Heart right ventricle (tissue), 16 donors: ENCODE data around the gene TOMM70. TPM values are rescaled to one million over a fixed set of nuclear protein-coding genes. Genes with fewer than 3 reads are reported as not detected.

ENCODE experiments used
- ATAC-seq, 8 donors: fragments of 200-7000 bp; cut with Tn5 transposase; one replicate each; pipeline ENCODE4 v1.9.1; 2020; ENCODE audit warnings: mild to moderate bottlenecking in 8 of 8, moderate library complexity in 8 of 8, moderate number of reproducible peaks in 1 of 8
- DNase-seq, 2 donors: peaks; one replicate each; pipeline ENCODE4 v3.0.0-alpha.2; 2020
- H3K27ac ChIP-seq, 10 donors: fragments of 200-600 bp; sonication (generic) in 2 of 10; one replicate each; pipeline versions ENCODE4 v1.5.0 to v1.8.0; 2020 to 2022; ENCODE audit warnings: mild to moderate bottlenecking in 3 of 10
- H3K27me3 ChIP-seq, 7 donors: fragments of 200-600 bp; one replicate each; pipeline ENCODE4 v1.8.0; 2021 to 2022; ENCODE audit warnings: mild to moderate bottlenecking in 2 of 7
- H3K36me3 ChIP-seq, 9 donors: fragments of 200-600 bp; sonication (generic) in 1 of 9; one replicate each; pipeline versions ENCODE4 v1.5.0 to v1.8.0; 2020 to 2022; ENCODE audit warnings: mild to moderate bottlenecking in 2 of 9
- H3K4me1 ChIP-seq, 9 donors: fragments of 200-600 bp; sonication (generic) in 1 of 9; one replicate each; pipeline versions ENCODE4 v1.5.0 to v1.8.0; 2020 to 2022; ENCODE audit warnings: mild to moderate bottlenecking in 4 of 9
- H3K4me3 ChIP-seq, 10 donors: fragments of 200-600 bp; sonication (generic) in 2 of 10; one replicate each; pipeline versions ENCODE4 v1.5.0 to v1.8.0; 2020 to 2022; ENCODE audit warnings: mild to moderate bottlenecking in 7 of 10, moderate library complexity in 2 of 10
- H3K9me3 ChIP-seq, 11 donors: fragments of 200-600 bp in 10 of 11; sonication (generic) in 2 of 11; one replicate each; pipeline versions ENCODE4 v1.5.0 to v1.8.0; 2013 to 2022; ENCODE audit warnings: mild to moderate bottlenecking in 2 of 11, control low read depth in 1 of 11, moderate library complexity in 1 of 11
- CTCF ChIP-seq, 9 donors: fragments of 200-600 bp; sonication (generic) in 2 of 9; IDR thresholded peaks; one replicate each; pipeline versions ENCODE4 v1.5.0 to v1.8.0; 2021 to 2022; ENCODE audit warnings: antibody characterized with exemption in 9 of 9, mild to moderate bottlenecking in 5 of 9, moderate library complexity in 1 of 9
- WGBS, 2 donors: extraction: QIAGEN DNeasy Blood & Tissue Kit; methylation state at CpG; one replicate each; pipeline ENCODE4 v1.1.7; 2013; ENCODE audit warnings: inconsistent platforms in 1 of 2; 5-methylcytosine and 5-hydroxymethylcytosine counted together
- intact Hi-C, 10 donors: fragments of 100-400 bp; cut with DNase I; formaldehyde crosslinking; loops; one replicate each; pipeline versions ENCODE4 v1.11.1 to v1.14.2; 2022
- polyA plus RNA-seq, 2 donors: library from polyadenylated mRNA; stranded (reverse); fragments of 200-250 nt; gene quantifications; one replicate each; pipeline ENCODE4 v1.2.3, GENCODE V29; 2013
- total RNA-seq, 10 donors: library from RNA; stranded (reverse); fragmentation: NEBNext Ultra II Directional in 3 of 10; extraction: Animal tissue kit (Norgen Biotek cat#: 25700) in 3 of 10; gene quantifications; one replicate each; pipeline versions ENCODE4 v1.2.1 to v1.2.4, GENCODE V29; 2021 to 2023
- donor health status: Arrhythmogenic right ventricular cardiomyopathy.
- donor health status: ischemic (EF 13 %, LVEDD 7.1; RV severe dilation, severe dysfunction).
- donor health status: healthy with polysubstance abuse.
- donor health status: DM: no; HTN: yes; CAD: no.
- donor health status: DM: no; HTN: no; CAD: no.
- donor health status: ischemic (EF 25% LVEDD 6.9; RV normal size, moderate dysfunction).
- donor health status: ischemic (EF 25% LVEDD 5.7; RV mildly dilated, moderate dysfunction).
- donor health status: healthy.
- donor health status: DM: yes; HTN: yes; CAD: no.
- donor health status: Ischemic cardiomyopathy.
- donor health status: ischemic (EF 35%, LVEDD 5.7; RV mildly dilated, moderate dysfunction).
- donor health status: nonischemic (EF 11% LVEDD 7.7; RV severe dilation, severe dysfunction).
- donor health status: DM: yes; HTN: yes; CAD: no.
- donor health status: PGD.
- donor health status: ischemic (EF 29% LVEDD 5.4; RV normal size, mild dysfunction).
- donor health status: nonischemic (EF 23%, LVEDD 6.1; RV moderate dilation, normal function).

TOMM70 gene
- total and polyA plus RNA-seq, 12 donors: 23.0 to 67.5 (median 57.9) TPM

- Histone ChIP-seq H3K36me3 (peaks cover 0 to 95% (median 16%) of the 10 kb centered on the region in 9 donors), H3K9me3 (no peaks in the 10 kb centered on the region), H3K4me1 (peaks cover 0 to 5% (median 0%) of the 10 kb centered on the region in 9 donors), H3K27ac (no peak overlapping the region), H3K27me3 (no peaks in the 10 kb centered on the region), H3K4me3 (no peak overlapping the region)
- WGBS, 2 donors: 38 to 45% methylated on average over 8 of the region's 8 CpGs
- DNase-seq (peak in 1 of 2 donors; percentile 44), ATAC-seq (peak in 5 of 8 donors; percentile 61 to 86 (median 71))
- intact Hi-C loops: loop anchor here in 7 of 10 donors (2.0 to 5.0 kb wide), 2 partner anchors 274 to 276 kb away; no protein-coding TSS in a partner anchor
- peak; percentile 26 to 76 (median 68) for TF ChIP-seq CTCF (IDR thresholded peaks at IDR 0.05)
Measured at GRCh38 chr3:100316641-100317069, 84.2 kb downstream of the TOMM70 start.

Other genes with a start within 250 kb of the TOMM70 start
- gene TBC1D23, start 140.1 kb downstream of the TOMM70 start, total RNA-seq: 10 to 100 TPM; 23.9 to 40.4 (median 29.8) TPM
- gene TBC1D23, start 140.1 kb downstream of the TOMM70 start, polyA plus RNA-seq: 10 to 100 TPM; 18.8 to 20.7 TPM
- 10 to 100 TPM; 39.7 to 56.7 (median 46.6) TPM for gene NIT2, start 66.3 kb downstream of the TOMM70 start, total RNA-seq
- 10 to 100 TPM; 14.7 to 31.7 TPM for gene NIT2, start 66.3 kb downstream of the TOMM70 start, polyA plus RNA-seq
- gene LNP1, start 450 bp upstream of the TOMM70 start, total RNA-seq: 1 to 10 TPM; 2.2 to 5.3 (median 4.0) TPM
- 1 to 10 TPM; 1.2 to 2.2 TPM for gene LNP1, start 450 bp upstream of the TOMM70 start, polyA plus RNA-seq
- gene TMEM45A, start 91.5 kb upstream of the TOMM70 start, total RNA-seq: 1 to 10 TPM in 9 of 10 donors, under 1 TPM in 1; 0.80 to 7.4 (median 2.1) TPM
- 10 to 100 TPM in 1 of 2 donors, 1 to 10 TPM in 1; 3.8 to 16.1 TPM for gene TMEM45A, start 91.5 kb upstream of the TOMM70 start, polyA plus RNA-seq
- gene ADGRG7, start 208.5 kb upstream of the TOMM70 start, total RNA-seq: under 1 TPM in 1 of 10 donors, not detected in 9; 0.30 TPM
- not detected for gene ADGRG7, start 208.5 kb upstream of the TOMM70 start, polyA plus RNA-seq